HG02610 (cell line): Measurements from ENCODE around the gene PDZD2.
"Not testable (repeated sequence)": the region's sequence is repeated elsewhere in the genome, so short reads cannot be mapped to it uniquely, and the experiment has no call there.

Source experiments
- ATAC-seq: cut with Tn5 transposase; IDR thresholded peaks from one replicate; pipeline ENCODE4 v1.9.1; 2021; ENCODE audit warnings: mild to moderate bottlenecking, moderate library complexity; ENCODE audit not compliant: unreplicated experiment

PDZD2 gene

GRCh38 chr5:31682851-31683250 is 43.9 kb downstream of the PDZD2 start:
- no peak for ATAC-seq

- ATAC-seq: no peak
Measured at GRCh38 chr5:31688515-31689092, 49.7 kb downstream of the PDZD2 start.

- ATAC-seq: not testable (repeated sequence)
Measured at GRCh38 chr5:31691408-31691807, 52.5 kb downstream of the PDZD2 start.

- ATAC-seq: no peak
Measured at GRCh38 chr5:31692561-31693221, 53.8 kb downstream of the PDZD2 start.

GRCh38 chr5:31698673-31699072 is 59.7 kb downstream of the PDZD2 start:
- ATAC-seq: no peak

- no peak for ATAC-seq
Measured at GRCh38 chr5:31701642-31702299, 62.8 kb downstream of the PDZD2 start.

- no peak for ATAC-seq
Measured at GRCh38 chr5:31702712-31703111, 63.8 kb downstream of the PDZD2 start.

- no peak for ATAC-seq
Measured at GRCh38 chr5:31703757-31704156, 64.8 kb downstream of the PDZD2 start.

- ATAC-seq: no peak
Measured at GRCh38 chr5:31706186-31706585, 67.3 kb downstream of the PDZD2 start.

- ATAC-seq: no peak
Measured at GRCh38 chr5:31707329-31707728, 68.4 kb downstream of the PDZD2 start.

- no peak for ATAC-seq
Measured at GRCh38 chr5:31708089-31708488, 69.2 kb downstream of the PDZD2 start.

GRCh38 chr5:31711363-31711762 is 72.4 kb downstream of the PDZD2 start:
- no peak for ATAC-seq

- no peak for ATAC-seq
Measured at GRCh38 chr5:31711935-31712592, 73.1 kb downstream of the PDZD2 start.

GRCh38 chr5:31717561-31717960 is 78.6 kb downstream of the PDZD2 start:
- ATAC-seq: no peak

- no peak for ATAC-seq
Measured at GRCh38 chr5:31720004-31720403, 81.1 kb downstream of the PDZD2 start.

GRCh38 chr5:31720811-31721345 is 81.9 kb downstream of the PDZD2 start:
- no peak for ATAC-seq

GRCh38 chr5:31722111-31722510 is 83.2 kb downstream of the PDZD2 start:
- no peak for ATAC-seq

GRCh38 chr5:31725996-31726395 is 87.1 kb downstream of the PDZD2 start:
- ATAC-seq: no peak

- ATAC-seq: no peak
Measured at GRCh38 chr5:31726952-31727351, 88.0 kb downstream of the PDZD2 start.

- ATAC-seq: no peak
Measured at GRCh38 chr5:31728039-31728438, 89.1 kb downstream of the PDZD2 start.

GRCh38 chr5:31728806-31729205 is 89.9 kb downstream of the PDZD2 start:
- not testable (repeated sequence) for ATAC-seq

- no peak for ATAC-seq
Measured at GRCh38 chr5:31730139-31730538, 91.2 kb downstream of the PDZD2 start.
